ENCODE results near the gene SEC22A. TPM values are rescaled to one million over a fixed set of nuclear protein-coding genes. Genes with fewer than 3 reads are reported as not detected.

The SEC22A gene
- total RNA-seq, 2 donors from 2014 or later, result 26.8 to 34.9 TPM

GRCh38 chr3:123158899-123159390 lies 42.8 kb upstream of the SEC22A start:
- TF ChIP-seq CTCF (IDR thresholded peaks at IDR 0.05) (no peak), POLR2AphosphoS5 (IDR thresholded peaks at IDR 0.05) (no peak), POLR2A (IDR thresholded peaks at IDR 0.05) (no peak)
- Histone ChIP-seq H3K4me3 (no peak overlapping the region), H3K36me3 (no peaks in the 10 kb centered on the region), H3K9me3 (no peaks in the 10 kb centered on the region), H3K4me1 (replicated peaks) (peaks cover 7% of the 10 kb centered on the region), H3K27ac (no peak overlapping the region), H3K27me3 (replicated peaks; ENCODE audit: insufficient read depth) (no peaks in the 10 kb centered on the region)
- DNase-seq (ENCODE audit: low spot score), result no peak
- WGBS, result 93% methylated on average over 10 of the region's 10 CpGs
- intact Hi-C loops (cut with DNase I), result no loop called here

- Histone ChIP-seq H3K9me3 (no peaks in the 10 kb centered on the region), H3K27ac (no peak overlapping the region), H3K36me3 (no peaks in the 10 kb centered on the region), H3K4me3 (no peak overlapping the region), H3K4me1 (replicated peaks) (peaks cover 7% of the 10 kb centered on the region), H3K27me3 (replicated peaks; ENCODE audit: insufficient read depth) (no peaks in the 10 kb centered on the region)
- 86% methylated on average over 9 of the region's 9 CpGs for WGBS
- intact Hi-C loops (cut with DNase I), result no loop called here
- no peak for DNase-seq (ENCODE audit: low spot score)
- no peak for TF ChIP-seq POLR2AphosphoS5 (IDR thresholded peaks at IDR 0.05)
Measured at GRCh38 chr3:123159926-123160635, 41.7 kb upstream of the SEC22A start.

- TF ChIP-seq POLR2AphosphoS5 (IDR thresholded peaks at IDR 0.05), result no peak
- TF ChIP-seq POLR2A (IDR thresholded peaks at IDR 0.05), result no peak
- TF ChIP-seq CTCF (IDR thresholded peaks at IDR 0.05), result no peak
- 94% methylated on average over 7 of the region's 7 CpGs for WGBS
- Histone ChIP-seq H3K4me1 (replicated peaks) (peaks cover 7% of the 10 kb centered on the region), H3K27me3 (replicated peaks; ENCODE audit: insufficient read depth) (no peaks in the 10 kb centered on the region), H3K36me3 (no peaks in the 10 kb centered on the region), H3K9me3 (no peaks in the 10 kb centered on the region), H3K27ac (no peak overlapping the region), H3K4me3 (no peak overlapping the region)
- intact Hi-C loops (cut with DNase I), result no loop called here
- DNase-seq (ENCODE audit: low spot score), result no peak
Measured at GRCh38 chr3:123161167-123161566, 40.6 kb upstream of the SEC22A start.

- intact Hi-C loops (cut with DNase I), result no loop called here
- Histone ChIP-seq H3K27me3 (replicated peaks; ENCODE audit: insufficient read depth) (no peaks in the 10 kb centered on the region), H3K4me1 (replicated peaks) (peaks cover 7% of the 10 kb centered on the region), H3K27ac (no peak overlapping the region), H3K9me3 (no peaks in the 10 kb centered on the region), H3K4me3 (no peak overlapping the region), H3K36me3 (no peaks in the 10 kb centered on the region)
- 89% methylated on average over 4 of the region's 4 CpGs for WGBS
- TF ChIP-seq CTCF (IDR thresholded peaks at IDR 0.05), result no peak
- no peak for TF ChIP-seq POLR2A (IDR thresholded peaks at IDR 0.05)
- no peak for TF ChIP-seq POLR2AphosphoS5 (IDR thresholded peaks at IDR 0.05)
- no peak for DNase-seq (ENCODE audit: low spot score)
Measured at GRCh38 chr3:123163141-123163540, 38.6 kb upstream of the SEC22A start.

GRCh38 chr3:123165163-123165562 lies 36.6 kb upstream of the SEC22A start:
- Histone ChIP-seq H3K4me1 (replicated peaks) (no peaks in the 10 kb centered on the region), H3K36me3 (no peaks in the 10 kb centered on the region), H3K4me3 (no peak overlapping the region), H3K27me3 (replicated peaks; ENCODE audit: insufficient read depth) (no peaks in the 10 kb centered on the region), H3K9me3 (no peaks in the 10 kb centered on the region), H3K27ac (no peak overlapping the region)
- TF ChIP-seq POLR2AphosphoS5 (IDR thresholded peaks at IDR 0.05), result no peak
- no peak for TF ChIP-seq CTCF (IDR thresholded peaks at IDR 0.05)
- no peak for TF ChIP-seq POLR2A (IDR thresholded peaks at IDR 0.05)
- intact Hi-C loops (cut with DNase I), result no loop called here
- DNase-seq (ENCODE audit: low spot score), result no peak
- WGBS, result 96% methylated on average over 1 of the region's 1 CpG

All from prostate gland (tissue), 2 donors.